GM12873 (cell line): ENCODE results near the gene TELO2.

Source experiments
- TF ChIP-seq, protein P1 (sequence below): IDR thresholded peaks from 2 replicates; pipeline ENCODE4 v1.5.1; 2012; ENCODE audit warnings: low read depth, mild to moderate bottlenecking, moderate library complexity, low read length, control low read depth; ENCODE audit not compliant: insufficient read depth; ENCODE audit errors: missing control alignments

TELO2 gene

DNA sequence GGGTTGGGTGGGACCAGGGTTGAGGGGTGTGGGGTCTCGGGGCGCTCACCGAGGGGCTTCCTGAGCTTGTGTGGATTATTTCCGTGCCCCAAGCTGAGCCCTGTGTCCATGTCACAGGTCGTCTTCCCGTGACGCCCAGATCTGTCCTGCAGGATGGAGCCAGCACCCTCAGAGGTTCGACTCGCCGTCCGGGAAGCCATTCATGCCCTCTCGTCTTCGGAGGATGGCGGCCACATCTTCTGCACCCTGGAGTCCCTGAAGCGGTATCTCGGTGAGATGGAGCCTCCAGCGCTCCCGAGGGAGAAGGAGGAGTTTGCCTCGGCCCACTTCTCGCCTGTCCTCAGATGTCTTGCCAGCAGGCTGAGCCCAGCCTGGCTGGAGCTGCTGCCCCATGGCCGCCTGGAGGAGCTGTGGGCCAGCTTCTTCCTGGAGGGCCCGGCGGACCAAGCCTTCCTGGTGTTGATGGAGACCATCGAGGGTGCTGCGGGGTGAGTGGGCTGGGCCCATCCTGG, 1.0 kb downstream of the TELO2 start:
- TF ChIP-seq, protein P1, sequence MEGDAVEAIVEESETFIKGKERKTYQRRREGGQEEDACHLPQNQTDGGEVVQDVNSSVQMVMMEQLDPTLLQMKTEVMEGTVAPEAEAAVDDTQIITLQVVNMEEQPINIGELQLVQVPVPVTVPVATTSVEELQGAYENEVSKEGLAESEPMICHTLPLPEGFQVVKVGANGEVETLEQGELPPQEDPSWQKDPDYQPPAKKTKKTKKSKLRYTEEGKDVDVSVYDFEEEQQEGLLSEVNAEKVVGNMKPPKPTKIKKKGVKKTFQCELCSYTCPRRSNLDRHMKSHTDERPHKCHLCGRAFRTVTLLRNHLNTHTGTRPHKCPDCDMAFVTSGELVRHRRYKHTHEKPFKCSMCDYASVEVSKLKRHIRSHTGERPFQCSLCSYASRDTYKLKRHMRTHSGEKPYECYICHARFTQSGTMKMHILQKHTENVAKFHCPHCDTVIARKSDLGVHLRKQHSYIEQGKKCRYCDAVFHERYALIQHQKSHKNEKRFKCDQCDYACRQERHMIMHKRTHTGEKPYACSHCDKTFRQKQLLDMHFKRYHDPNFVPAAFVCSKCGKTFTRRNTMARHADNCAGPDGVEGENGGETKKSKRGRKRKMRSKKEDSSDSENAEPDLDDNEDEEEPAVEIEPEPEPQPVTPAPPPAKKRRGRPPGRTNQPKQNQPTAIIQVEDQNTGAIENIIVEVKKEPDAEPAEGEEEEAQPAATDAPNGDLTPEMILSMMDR: peak; percentile 24

DNA sequence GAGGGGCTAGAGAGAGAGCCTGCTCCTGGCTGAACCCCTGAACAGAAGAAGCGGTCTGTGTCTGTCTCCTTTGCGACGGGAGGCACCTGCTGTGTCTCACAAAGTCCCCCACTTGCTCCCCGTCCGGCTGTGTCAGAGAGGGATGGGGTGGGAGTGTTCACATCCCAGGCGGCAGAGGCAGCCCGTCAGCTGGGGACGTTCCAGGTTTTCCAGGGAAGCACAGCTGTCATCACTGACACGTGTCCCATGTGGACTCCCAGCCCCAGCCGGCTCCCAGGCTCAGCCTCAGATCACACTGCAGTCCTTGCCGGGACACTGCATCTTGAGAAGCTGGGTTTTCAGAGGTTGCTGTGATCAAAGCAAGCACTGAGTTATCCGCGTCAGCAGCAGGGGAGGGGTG, 1.6 kb downstream of the TELO2 start:
- TF ChIP-seq, protein P1: no peak

DNA sequence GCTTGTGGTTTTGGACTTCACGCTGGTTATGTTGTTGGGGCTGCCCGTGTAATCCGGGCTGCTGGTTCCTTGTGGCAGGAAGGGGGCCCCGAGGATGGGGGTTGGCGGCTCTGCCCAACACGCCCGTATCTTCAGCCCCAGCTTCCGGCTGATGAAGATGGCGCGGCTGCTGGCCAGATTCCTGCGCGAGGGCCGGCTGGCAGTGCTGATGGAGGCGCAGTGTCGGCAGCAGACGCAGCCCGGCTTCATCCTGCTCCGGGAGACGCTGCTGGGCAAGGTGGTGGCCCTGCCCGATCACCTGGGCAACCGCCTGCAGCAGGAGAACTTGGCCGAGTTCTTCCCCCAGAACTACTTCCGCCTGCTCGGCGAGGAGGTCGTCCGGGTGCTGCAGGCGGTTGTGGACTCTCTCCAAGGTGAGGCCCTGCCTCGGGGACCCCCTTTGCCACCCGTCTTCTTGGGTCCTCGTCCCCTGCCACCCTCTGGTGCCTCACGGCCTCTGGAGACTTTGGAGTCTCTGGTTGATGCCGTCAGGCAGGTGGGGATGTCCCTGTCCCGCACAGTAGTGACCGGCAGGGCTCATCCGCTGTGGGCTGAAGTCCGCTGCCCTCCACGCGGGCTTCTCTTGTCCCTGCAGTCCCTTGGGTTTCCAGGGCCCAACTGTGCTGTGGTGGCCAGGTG, 2.2 kb downstream of the TELO2 start:
- TF ChIP-seq, protein P1: no peak

DNA sequence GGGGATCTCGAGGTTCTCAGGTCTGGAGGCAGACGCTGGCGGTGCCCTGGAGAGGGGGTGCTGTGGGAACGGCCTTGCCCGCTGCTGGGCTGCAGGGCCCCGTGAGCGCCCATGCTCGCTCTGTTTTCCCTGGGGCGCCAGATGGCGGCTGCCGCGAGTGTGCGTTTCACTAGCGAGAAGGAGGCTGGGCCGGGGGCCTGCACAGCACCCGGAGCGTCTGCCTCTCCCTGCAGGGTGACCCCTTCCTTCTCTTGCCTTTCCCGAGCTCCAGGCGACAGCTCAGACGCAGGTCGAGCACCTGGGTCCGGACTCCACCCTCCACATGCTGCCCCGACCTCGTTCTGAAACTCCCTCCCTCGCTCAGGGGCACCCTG, 2.7 kb downstream of the TELO2 start:
- TF ChIP-seq, protein P1: no peak

DNA sequence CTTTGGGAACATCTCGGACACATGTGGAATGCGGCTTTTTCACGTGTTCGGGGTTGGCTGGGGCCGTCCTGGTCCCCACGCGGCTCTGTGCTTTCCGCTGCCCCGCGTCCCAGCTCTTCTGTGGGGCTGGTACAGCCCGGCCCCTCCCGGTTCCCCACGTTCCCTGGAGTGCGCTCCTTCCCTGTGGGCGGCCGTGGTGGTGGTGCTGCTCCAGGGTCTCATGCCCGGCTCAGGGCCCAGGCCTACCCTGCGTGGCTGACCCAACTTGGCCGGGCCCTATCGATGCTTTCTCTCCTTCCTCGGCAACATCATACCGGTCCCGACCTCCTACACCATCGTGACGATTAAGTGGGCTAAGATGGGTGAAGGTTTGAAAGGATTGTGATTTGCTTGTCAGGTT, 3.3 kb downstream of the TELO2 start:
- TF ChIP-seq, protein P1: no peak

DNA sequence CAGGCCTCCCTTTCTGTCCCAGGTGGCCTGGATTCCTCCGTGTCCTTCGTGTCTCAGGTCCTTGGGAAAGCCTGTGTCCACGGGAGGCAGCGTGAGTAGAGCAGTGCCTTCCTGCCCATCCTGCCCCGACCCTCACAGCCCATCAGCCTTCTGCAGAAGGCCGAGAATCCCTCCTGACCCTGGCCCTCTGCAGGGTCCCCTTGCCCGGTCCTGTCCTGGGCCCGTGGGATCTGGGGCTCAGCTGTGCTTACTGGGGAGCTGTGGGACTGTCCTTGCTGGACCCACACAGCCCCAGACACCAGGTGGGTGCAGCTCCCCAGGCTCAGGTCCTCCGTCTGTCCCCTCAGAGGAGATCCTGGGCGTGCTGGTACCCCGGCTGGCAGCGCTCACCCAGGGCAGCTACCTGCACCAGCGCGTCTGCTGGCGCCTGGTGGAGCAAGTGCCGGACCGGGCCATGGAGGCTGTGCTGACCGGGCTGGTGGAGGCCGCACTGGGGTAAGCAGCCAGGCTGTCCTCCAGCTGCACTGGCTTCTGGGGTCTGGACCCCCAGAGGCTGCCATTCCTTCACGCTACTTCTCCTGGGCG, 3.9 kb downstream of the TELO2 start:
- TF ChIP-seq, protein P1: no peak

DNA sequence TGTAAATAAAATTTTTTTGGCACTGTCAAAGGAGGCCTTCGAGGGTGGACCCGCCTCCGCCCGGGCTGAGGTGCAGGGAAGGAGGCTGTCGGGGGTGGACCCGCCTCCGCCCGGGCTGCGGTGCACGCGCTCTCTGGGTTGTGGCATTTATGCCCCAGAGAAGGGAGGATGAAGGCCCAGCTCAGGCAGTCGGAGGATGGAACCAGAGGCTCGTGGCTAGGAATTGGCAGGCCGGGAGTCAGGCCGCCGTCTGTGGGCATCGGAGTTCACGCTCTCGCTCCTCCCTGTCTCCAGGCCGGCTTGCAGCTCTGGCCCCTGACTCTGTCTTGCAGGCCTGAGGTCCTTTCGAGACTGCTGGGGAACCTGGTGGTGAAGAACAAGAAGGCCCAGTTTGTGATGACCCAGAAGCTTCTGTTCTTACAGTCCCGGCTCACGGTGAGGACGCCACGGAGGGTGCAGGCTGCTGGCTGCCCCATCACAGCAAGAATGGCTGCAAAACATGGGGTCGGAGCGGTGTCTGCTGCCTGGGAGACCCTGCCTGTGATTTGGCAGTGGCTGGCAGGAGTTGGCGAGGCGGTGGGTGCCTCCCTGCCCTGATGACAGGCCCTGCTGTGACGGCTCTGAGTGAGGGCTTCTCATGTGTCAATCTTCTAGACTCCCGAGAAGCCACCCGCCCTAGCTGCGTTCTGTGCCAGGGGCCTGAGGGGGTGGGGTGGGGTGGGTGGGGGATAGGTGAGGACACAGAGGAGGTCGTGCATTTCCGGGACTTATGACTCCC, 5.9 kb downstream of the TELO2 start:
- TF ChIP-seq, protein P1: no peak
